OCI-LY3 (cell line): Measurements from ENCODE around the gene PRCD.
"Not testable (repeated sequence)": the region's sequence is repeated elsewhere in the genome, so short reads cannot be mapped to it uniquely, and the experiment has no call there.

Experiments used
- H2AFZ ChIP-seq: fragments of 200-600, 300-600 bp; shearing (Covaris generic); 2 replicates; pipeline ENCODE4 v1.6.0; 2014; ENCODE audit warnings: antibody characterized with exemption, low read depth, low read length
- H3K27ac ChIP-seq: fragments of 200-600, 300-600 bp; sonication (generic); 2 replicates; pipeline ENCODE4 v1.5.1; 2014; ENCODE audit warnings: mild to moderate bottlenecking, low read length, moderate library complexity, mixed read lengths
- H3K27me3 ChIP-seq: fragments of 200-600, 300-600 bp; sonication (generic); 2 replicates; pipeline ENCODE4 v1.6.1; 2014; ENCODE audit warnings: low read depth, low read length, mixed read lengths
- H3K36me3 ChIP-seq: fragments of 200-600, 300-600 bp; sonication (generic); replicated peaks from 2 replicates; pipeline ENCODE3; 2014; ENCODE audit warnings: low read depth, low read length, mixed read lengths
- H3K4me1 ChIP-seq: fragments of 300-600, 200-600 bp; sonication (generic); 2 replicates; pipeline ENCODE4 v1.6.1; 2014; ENCODE audit warnings: low read length, mixed read lengths
- H3K4me2 ChIP-seq: fragments of 200-600, 300-600 bp; sonication (generic); 2 replicates; pipeline ENCODE4 v1.6.1; 2014; ENCODE audit warnings: low read length, mixed read lengths
- H3K4me3 ChIP-seq: fragments of 300-600, 200-600 bp; sonication (generic); 2 replicates; pipeline ENCODE4 v1.5.1; 2014; ENCODE audit warnings: antibody characterized with exemption, mild to moderate bottlenecking, low read length, moderate library complexity
- H3K79me2 ChIP-seq: fragments of 300-600, 200-600 bp; shearing (Covaris generic); 2 replicates; pipeline ENCODE4 v1.6.1; 2014; ENCODE audit warnings: mild to moderate bottlenecking, low read length, mixed read lengths
- H3K9ac ChIP-seq: fragments of 300-600, 200-600 bp; shearing (Covaris generic); 2 replicates; pipeline ENCODE4 v1.6.0; 2014; ENCODE audit warnings: mild to moderate bottlenecking, low read length, moderate library complexity
- H3K9me3 ChIP-seq: fragments of 200-600, 300-600 bp; shearing (Covaris generic); 2 replicates; pipeline ENCODE4 v1.6.1; 2014; ENCODE audit warnings: low read length, mixed read lengths; ENCODE audit not compliant: insufficient read depth
- H4K20me1 ChIP-seq: fragments of 200-600, 300-600 bp; sonication (generic); 2 replicates; pipeline ENCODE4 v1.6.1; 2016; ENCODE audit warnings: low read length, mixed read lengths; ENCODE audit not compliant: insufficient read depth
- EZH2phosphoT487 ChIP-seq: fragments of 200-600 bp; shearing (Covaris generic); IDR thresholded peaks from 2 replicates; pipeline ENCODE4 v1.6.1; 2018; ENCODE audit warnings: antibody characterized with exemption, mixed run types, low read depth
- TF ChIP-seq, protein P1 (sequence below): fragments of 200-600, 300-600 bp; sonication (generic); IDR thresholded peaks from 2 replicates; pipeline ENCODE4 v1.5.1; 2014; ENCODE audit warnings: antibody characterized with exemption, low read length, low read depth

Gene PRCD

DNA sequence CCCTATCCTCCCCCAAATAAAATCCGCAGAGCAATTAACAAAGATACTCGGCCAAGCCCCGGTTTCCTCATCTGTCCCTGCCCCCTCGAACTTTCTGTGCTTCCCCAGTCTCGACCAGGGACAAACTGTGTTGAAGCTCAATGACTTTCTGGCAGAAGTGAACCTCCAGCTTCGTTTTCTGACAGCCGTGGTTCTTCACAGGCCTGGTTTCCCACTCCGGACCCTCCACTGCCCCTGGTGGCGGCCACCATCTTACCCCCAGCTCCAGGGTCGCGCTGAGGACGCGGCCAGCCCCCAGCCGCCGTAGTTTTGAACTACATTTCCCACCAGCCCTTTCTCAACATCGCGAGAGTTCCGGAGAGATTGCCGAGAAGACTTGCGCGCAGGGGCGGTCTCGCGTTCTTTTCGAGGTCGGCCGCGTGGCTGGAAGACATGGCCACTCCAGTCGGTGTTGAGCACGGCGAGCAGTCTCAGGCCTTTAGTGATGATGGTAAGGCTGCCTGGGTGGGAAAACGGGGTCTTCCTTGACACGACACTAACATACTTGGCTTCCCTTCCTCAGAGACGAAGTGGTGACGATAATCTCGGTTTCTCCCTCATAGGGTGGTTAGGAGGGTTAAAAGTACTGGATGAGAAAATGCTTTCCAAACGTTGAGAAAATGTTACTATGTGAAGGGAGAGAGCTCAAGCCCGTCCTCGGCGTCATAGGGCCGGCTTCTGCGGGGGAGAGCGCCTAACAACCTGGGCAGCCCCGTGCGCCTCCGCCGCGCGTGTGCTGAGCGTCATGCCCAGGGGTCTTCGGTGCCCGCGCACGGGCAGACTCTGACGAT lies 17.7 kb downstream of the PRCD start:
- H3K79me2 ChIP-seq, result peaks cover 58% of the 10 kb centered on the region
- H4K20me1 ChIP-seq, result peaks cover 38% of the 10 kb centered on the region
- H3K4me1 ChIP-seq, result peaks cover 32% of the 10 kb centered on the region
- peaks cover 39% of the 10 kb centered on the region for H3K36me3 ChIP-seq
- H3K9ac ChIP-seq, result peak overlapping the region; percentile 98
- peak overlapping the region; percentile 75 for H3K27ac ChIP-seq
- H3K9me3 ChIP-seq, result no peaks in the 10 kb centered on the region
- peak overlapping the region; percentile 93 for H3K4me3 ChIP-seq
- no peaks in the 10 kb centered on the region for H3K27me3 ChIP-seq
- peak overlapping the region; percentile 99 for H3K4me2 ChIP-seq
- H2AFZ ChIP-seq, result peak overlapping the region; percentile 90
- TF ChIP-seq, protein P1, sequence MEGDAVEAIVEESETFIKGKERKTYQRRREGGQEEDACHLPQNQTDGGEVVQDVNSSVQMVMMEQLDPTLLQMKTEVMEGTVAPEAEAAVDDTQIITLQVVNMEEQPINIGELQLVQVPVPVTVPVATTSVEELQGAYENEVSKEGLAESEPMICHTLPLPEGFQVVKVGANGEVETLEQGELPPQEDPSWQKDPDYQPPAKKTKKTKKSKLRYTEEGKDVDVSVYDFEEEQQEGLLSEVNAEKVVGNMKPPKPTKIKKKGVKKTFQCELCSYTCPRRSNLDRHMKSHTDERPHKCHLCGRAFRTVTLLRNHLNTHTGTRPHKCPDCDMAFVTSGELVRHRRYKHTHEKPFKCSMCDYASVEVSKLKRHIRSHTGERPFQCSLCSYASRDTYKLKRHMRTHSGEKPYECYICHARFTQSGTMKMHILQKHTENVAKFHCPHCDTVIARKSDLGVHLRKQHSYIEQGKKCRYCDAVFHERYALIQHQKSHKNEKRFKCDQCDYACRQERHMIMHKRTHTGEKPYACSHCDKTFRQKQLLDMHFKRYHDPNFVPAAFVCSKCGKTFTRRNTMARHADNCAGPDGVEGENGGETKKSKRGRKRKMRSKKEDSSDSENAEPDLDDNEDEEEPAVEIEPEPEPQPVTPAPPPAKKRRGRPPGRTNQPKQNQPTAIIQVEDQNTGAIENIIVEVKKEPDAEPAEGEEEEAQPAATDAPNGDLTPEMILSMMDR, result peak; percentile 53
- TF ChIP-seq EZH2phosphoT487, result no peak

DNA sequence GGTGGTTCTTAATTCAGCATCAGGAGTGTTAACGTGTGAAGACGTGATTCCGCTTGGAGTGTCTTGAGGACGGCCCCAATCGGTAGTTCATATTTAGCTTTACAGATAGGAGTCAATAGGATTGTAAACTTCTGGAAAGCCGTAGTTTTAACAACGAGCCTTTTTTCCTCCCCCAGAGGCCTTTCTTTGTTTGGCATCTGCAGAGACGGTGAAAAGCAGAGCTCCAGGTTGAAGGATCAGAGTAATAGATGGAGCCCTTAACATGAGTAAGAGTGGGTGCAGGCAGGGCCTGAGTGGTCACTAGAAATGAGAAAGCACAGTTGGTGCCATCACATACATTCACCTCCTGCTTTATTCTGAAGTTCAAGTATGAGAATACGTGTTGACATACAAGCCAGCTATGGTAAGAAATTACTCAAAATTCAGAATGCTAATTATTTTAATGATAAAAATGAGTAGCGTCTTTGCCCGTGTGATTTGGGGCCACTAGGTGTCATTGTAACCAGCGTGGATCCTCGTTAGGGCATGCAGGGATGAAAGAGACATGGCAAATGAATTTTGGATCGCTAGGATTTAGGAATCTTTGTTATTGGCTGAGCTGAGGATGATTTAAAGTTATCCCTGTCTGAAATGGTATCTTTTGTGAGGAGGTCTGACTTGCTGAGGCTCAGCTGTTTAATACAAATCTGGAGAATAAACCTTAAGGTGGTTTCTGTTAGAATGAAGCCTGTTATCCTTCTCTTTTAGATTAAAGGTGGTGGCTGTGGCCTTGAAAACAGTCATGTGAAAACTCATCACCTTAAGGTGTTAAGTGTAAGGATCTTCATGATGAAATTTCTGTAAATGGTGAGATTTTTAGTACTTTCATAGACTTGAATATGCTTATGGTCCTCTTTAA lies 18.6 kb downstream of the PRCD start:
- H3K79me2 ChIP-seq, result peaks cover 61% of the 10 kb centered on the region
- H3K27me3 ChIP-seq, result no peaks in the 10 kb centered on the region
- H3K4me1 ChIP-seq, result peaks cover 32% of the 10 kb centered on the region
- H3K36me3 ChIP-seq, result peaks cover 42% of the 10 kb centered on the region
- peak overlapping the region; percentile 99 for H3K4me2 ChIP-seq
- no peak overlapping the region for H2AFZ ChIP-seq
- H3K9ac ChIP-seq, result peak overlapping the region; percentile 98
- H3K27ac ChIP-seq, result peak overlapping the region; percentile 75
- H3K9me3 ChIP-seq, result no peaks in the 10 kb centered on the region
- no peak for TF ChIP-seq EZH2phosphoT487
- TF ChIP-seq, protein P1, result peak; percentile 78
- H4K20me1 ChIP-seq, result peaks cover 42% of the 10 kb centered on the region
- peak overlapping the region; percentile 93 for H3K4me3 ChIP-seq

DNA sequence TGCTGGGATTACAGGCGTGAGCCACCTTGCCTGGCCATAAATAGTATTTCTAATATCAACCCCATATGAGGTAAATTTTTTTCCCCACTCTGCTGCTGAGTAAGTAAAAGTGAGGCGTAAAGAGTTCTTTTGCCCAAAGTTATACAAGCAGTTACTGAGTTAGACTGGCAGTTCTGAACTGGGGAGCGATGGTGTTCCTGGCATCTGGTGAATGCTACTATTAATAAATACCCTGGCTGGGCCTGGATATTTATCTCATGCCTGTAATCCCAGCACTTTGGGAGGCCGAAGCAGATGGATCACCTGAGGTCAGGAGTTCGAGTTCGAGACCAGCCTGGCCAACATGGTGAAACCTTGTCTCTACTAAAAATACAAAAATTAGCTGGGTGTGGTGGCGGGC lies 19.6 kb downstream of the PRCD start:
- H3K36me3 ChIP-seq, result peaks cover 42% of the 10 kb centered on the region
- peaks cover 61% of the 10 kb centered on the region for H3K79me2 ChIP-seq
- H2AFZ ChIP-seq, H3K27ac ChIP-seq, H3K27me3 ChIP-seq, H3K9me3 ChIP-seq: not testable (repeated sequence)
- peaks cover 32% of the 10 kb centered on the region for H3K4me1 ChIP-seq
- peak overlapping the region; percentile 93 for H3K4me3 ChIP-seq
- peak overlapping the region; percentile 99 for H3K4me2 ChIP-seq
- H4K20me1 ChIP-seq, result peaks cover 42% of the 10 kb centered on the region
- H3K9ac ChIP-seq, result 0 out of 2 replicates have a peak overlapping the region, but pooled peaks have one; percentile 98

DNA sequence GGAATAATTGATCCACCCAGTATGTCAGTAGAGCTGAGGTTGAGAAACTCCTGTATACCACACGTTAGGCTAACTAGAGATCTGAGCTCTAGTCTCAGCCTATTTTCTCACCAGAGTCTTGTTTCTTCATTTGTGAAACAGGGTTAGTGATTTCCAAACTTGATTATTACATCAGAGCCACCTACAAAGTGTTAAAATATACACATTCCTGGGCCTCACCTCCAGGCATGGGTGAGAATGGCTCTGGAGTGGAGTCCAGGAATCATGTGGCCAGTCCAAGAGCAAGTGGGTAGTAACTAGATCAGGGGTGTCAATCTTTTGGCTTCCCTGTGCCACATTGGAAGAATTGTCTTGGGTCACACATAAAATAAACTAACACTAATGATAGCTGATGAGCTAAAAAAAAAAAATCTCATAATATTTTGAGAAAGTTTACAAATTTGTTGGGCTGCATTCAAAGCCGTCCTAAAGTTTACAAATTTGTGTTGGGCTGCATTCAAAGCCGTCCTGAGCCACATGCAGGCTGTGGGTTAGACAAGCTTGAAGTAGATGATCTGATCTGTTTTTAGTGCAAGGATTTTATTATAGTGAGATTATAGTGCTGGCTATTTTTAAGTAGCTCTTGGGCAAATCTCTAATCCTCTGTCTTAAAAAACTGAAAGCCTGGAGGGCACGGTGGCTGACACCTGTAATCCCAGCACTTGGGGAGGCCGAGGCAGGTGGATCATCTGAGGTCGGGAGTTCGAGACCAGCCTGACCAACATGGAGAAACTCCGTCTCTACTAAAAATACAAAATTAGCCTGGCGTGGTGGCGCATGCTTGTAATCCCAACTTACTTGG lies 20.4 kb downstream of the PRCD start:
- peaks cover 61% of the 10 kb centered on the region for H3K79me2 ChIP-seq
- H3K36me3 ChIP-seq, result peaks cover 44% of the 10 kb centered on the region

More for the DNA sequence above, 20.4 kb downstream of the PRCD start:
- peaks cover 45% of the 10 kb centered on the region for H4K20me1 ChIP-seq
- no peaks in the 10 kb centered on the region for H3K9me3 ChIP-seq
- H3K4me1 ChIP-seq, result peaks cover 32% of the 10 kb centered on the region
- no peak overlapping the region for H3K27ac ChIP-seq
- no peak overlapping the region for H3K9ac ChIP-seq
- TF ChIP-seq EZH2phosphoT487, result no peak
- TF ChIP-seq, protein P1, result no peak
- H3K27me3 ChIP-seq, result no peaks in the 10 kb centered on the region
- H2AFZ ChIP-seq, result no peak overlapping the region
- H3K4me3 ChIP-seq, result no peak overlapping the region
- H3K4me2 ChIP-seq, result peak overlapping the region; percentile 99
